Ovary (tissue), 9 donors: ENCODE results near the gene COMMD10. TPM values are rescaled to one million over a fixed set of nuclear protein-coding genes. Genes with fewer than 3 reads are reported as not detected.

Experiments
- DNase-seq, 5 donors: peaks; one replicate each; pipeline ENCODE4 v3.0.0-alpha.2; 2019 to 2020
- H3K27ac ChIP-seq, 2 donors: fragments of 200-600 bp; one replicate each; pipeline versions ENCODE4 v1.5.1 to v1.8.0; 2019 to 2022
- H3K27me3 ChIP-seq: fragments of 200-600 bp; one replicate; pipeline ENCODE4 v1.8.0; 2022
- H3K36me3 ChIP-seq: fragments of 200-600 bp; sonication (generic); one replicate; pipeline ENCODE4 v1.5.1; 2019
- H3K4me1 ChIP-seq: one replicate; pipeline ENCODE4 v1.8.1; 2013; ENCODE audit warnings: mild to moderate bottlenecking, moderate library complexity; ENCODE audit not compliant: insufficient read depth
- H3K4me3 ChIP-seq: fragments of 200-600 bp; sonication (generic); one replicate; pipeline ENCODE4 v1.5.1; 2017
- H3K9me3 ChIP-seq, 2 donors: fragments of 200-600 bp in 1 of 2; sonication (generic) in 1 of 2; one replicate each; pipeline versions ENCODE4 v1.5.1 to v1.8.1; 2013 to 2019; ENCODE audit warnings: mild to moderate bottlenecking in 1 of 2, moderate library complexity in 1 of 2
- CTCF ChIP-seq, 3 donors: fragments of 450-650 bp in 2 of 3; fragments of 200-600 bp in 1 of 3; IDR thresholded peaks; one replicate each; pipeline versions ENCODE4 v1.5.1 to v1.8.0; 2016 to 2022; ENCODE audit warnings: antibody characterized with exemption in 3 of 3, mild to moderate bottlenecking in 1 of 3
- EP300 ChIP-seq: sonication (generic); formaldehyde crosslinking; IDR thresholded peaks from one replicate; pipeline ENCODE4 v1.6.1; 2017; ENCODE audit warnings: antibody characterized with exemption
- POLR2A ChIP-seq: fragments of 450-650 bp; IDR thresholded peaks from one replicate; pipeline ENCODE4 v1.6.1; 2017; ENCODE audit warnings: antibody characterized with exemption, mild to moderate bottlenecking, moderate library complexity
- WGBS, 3 donors: extraction: QIAGEN DNeasy Blood & Tissue Kit in 1 of 3; methylation state at CpG; one replicate each; pipeline versions ENCODE4 v1.1.5 to v1.1.7; 2013 to 2017; 5-methylcytosine and 5-hydroxymethylcytosine counted together
- intact Hi-C, 4 donors: fragments of 100-400 bp; cut with DNase I; formaldehyde crosslinking; loops; one replicate each; pipeline versions ENCODE4 v1.11.0 to v1.15.1; 2022 to 2023
- polyA plus RNA-seq, 2 donors: library from polyadenylated mRNA; stranded (reverse); fragments of 200-250 nt in 1 of 2; fragments of 350-450 nt in 1 of 2; fragmentation: Illumina TruSeq in 1 of 2; extraction: RNeasy Lipid Tissue Mini Kit (QIAGEN cat#74804) in 1 of 2; gene quantifications; one replicate each; pipeline ENCODE4 v1.2.3, GENCODE V29; 2013 to 2014
- total RNA-seq, 7 donors: library from RNA; depleted of rRNA in 2 of 7; stranded (reverse); fragments of >200 nt in 2 of 7; fragmentation: NEBNext Ultra II Directional in 3 of 7; extraction: Animal tissue kit (Norgen Biotek cat#: 25700) in 3 of 7; gene quantifications; one replicate each; pipeline versions ENCODE4 v1.1.0 to v1.2.4, GENCODE V29; 2016 to 2023
- donor health status: DM: no; HTN: no; CAD: no; lungs with moderate emphysema.
- donor health status: DM: no; HTN: no; CAD: no.
- donor health status: Bipolar disorder and iron deficiency.
- donor health status: DM: yes; HTN: yes; CAD: no.
- donor health status: DM: no; HTN: no; CAD: no.
- donor health status: DM: yes; HTN: yes; CAD: no.

The COMMD10 gene
- total and polyA plus RNA-seq, 9 donors = 19.6 to 45.9 (median 26.2) TPM

GRCh38 chr5:116234681-116235080 lies 149.9 kb downstream of the COMMD10 start:
- H3K36me3 ChIP-seq = no peaks in the 10 kb centered on the region
- DNase-seq = no peak
- intact Hi-C loops = no loop called here

GRCh38 chr5:116237917-116238500 lies 153.2 kb downstream of the COMMD10 start:
- no peak overlapping the region for H3K27ac ChIP-seq
- no peaks in the 10 kb centered on the region for H3K27me3 ChIP-seq
- 86 to 96% (median 96%) methylated on average over 3 of the region's 3 CpGs for WGBS, 3 donors
- H3K4me1 ChIP-seq = no peaks in the 10 kb centered on the region
- H3K4me3 ChIP-seq = no peak overlapping the region
- no peaks in the 10 kb centered on the region for H3K36me3 ChIP-seq
- intact Hi-C loops = no loop called here
- DNase-seq = no peak
- H3K9me3 ChIP-seq = no peaks in the 10 kb centered on the region
- no peak for TF ChIP-seq POLR2A
- TF ChIP-seq EP300 = no peak
- no peak for TF ChIP-seq CTCF (IDR thresholded peaks at IDR 0.05)

More at GRCh38 chr5:116234681-116235080, 149.9 kb downstream of the COMMD10 start:
- TF ChIP-seq EP300 = no peak
- no peak for TF ChIP-seq POLR2A
- TF ChIP-seq CTCF (IDR thresholded peaks at IDR 0.05) = no peak
- no peaks in the 10 kb centered on the region for H3K27me3 ChIP-seq
- WGBS, 3 donors = 95 to 96% (median 96%) methylated on average over 7 of the region's 7 CpGs
- no peak overlapping the region for H3K4me3 ChIP-seq
- H3K9me3 ChIP-seq = no peaks in the 10 kb centered on the region
- H3K27ac ChIP-seq = no peak overlapping the region
- no peaks in the 10 kb centered on the region for H3K4me1 ChIP-seq

GRCh38 chr5:116242343-116242742 lies 157.5 kb downstream of the COMMD10 start:
- no peaks in the 10 kb centered on the region for H3K9me3 ChIP-seq
- WGBS, 3 donors = 3 to 6% (median 3%) methylated on average over 1 of the region's 1 CpG
- H3K4me1 ChIP-seq = no peaks in the 10 kb centered on the region
- TF ChIP-seq POLR2A = no peak
- TF ChIP-seq EP300 = no peak
- TF ChIP-seq CTCF (IDR thresholded peaks at IDR 0.05) = no peak
- DNase-seq = no peak
- H3K36me3 ChIP-seq = no peaks in the 10 kb centered on the region
- no peak overlapping the region for H3K27ac ChIP-seq
- intact Hi-C loops = no loop called here
- H3K4me3 ChIP-seq = no peak overlapping the region
- no peaks in the 10 kb centered on the region for H3K27me3 ChIP-seq

- TF ChIP-seq POLR2A (no peak), CTCF (IDR thresholded peaks at IDR 0.05) (no peak), EP300 (no peak)
- no peaks in the 10 kb centered on the region for H3K27me3 ChIP-seq
- no peak overlapping the region for H3K4me3 ChIP-seq
- 74 to 89% (median 82%) methylated on average over 3 of the region's 3 CpGs for WGBS, 3 donors
- H3K4me1 ChIP-seq = no peaks in the 10 kb centered on the region
- no peaks in the 10 kb centered on the region for H3K36me3 ChIP-seq
- H3K9me3 ChIP-seq = no peaks in the 10 kb centered on the region
- DNase-seq = no peak
- no peak overlapping the region for H3K27ac ChIP-seq
- intact Hi-C loops = no loop called here
Measured at GRCh38 chr5:116248432-116248831, 163.6 kb downstream of the COMMD10 start.
